ENCODE measurements around the gene PJA2.

DNA sequence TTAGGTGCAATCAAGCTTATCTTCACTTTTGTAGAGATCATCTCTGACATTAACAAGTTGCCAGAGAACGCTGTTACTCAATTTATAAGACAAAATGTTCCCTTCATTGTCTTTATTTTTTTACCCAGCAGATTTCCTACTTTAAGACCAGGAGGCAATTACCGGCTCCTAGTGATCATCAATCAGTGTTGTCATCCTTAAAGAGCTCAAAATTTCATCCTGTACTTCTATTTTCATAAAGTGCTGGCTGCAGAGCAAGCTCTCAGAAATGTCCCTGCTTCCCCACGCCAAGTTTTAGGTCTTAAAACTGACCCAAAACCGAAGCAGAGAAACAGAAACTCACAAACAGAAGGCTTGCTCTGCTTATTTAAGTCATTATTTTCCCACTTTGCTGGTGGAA, 82.9 kb downstream of the PJA2 start:
- TF ChIP-seq, protein P1, sequence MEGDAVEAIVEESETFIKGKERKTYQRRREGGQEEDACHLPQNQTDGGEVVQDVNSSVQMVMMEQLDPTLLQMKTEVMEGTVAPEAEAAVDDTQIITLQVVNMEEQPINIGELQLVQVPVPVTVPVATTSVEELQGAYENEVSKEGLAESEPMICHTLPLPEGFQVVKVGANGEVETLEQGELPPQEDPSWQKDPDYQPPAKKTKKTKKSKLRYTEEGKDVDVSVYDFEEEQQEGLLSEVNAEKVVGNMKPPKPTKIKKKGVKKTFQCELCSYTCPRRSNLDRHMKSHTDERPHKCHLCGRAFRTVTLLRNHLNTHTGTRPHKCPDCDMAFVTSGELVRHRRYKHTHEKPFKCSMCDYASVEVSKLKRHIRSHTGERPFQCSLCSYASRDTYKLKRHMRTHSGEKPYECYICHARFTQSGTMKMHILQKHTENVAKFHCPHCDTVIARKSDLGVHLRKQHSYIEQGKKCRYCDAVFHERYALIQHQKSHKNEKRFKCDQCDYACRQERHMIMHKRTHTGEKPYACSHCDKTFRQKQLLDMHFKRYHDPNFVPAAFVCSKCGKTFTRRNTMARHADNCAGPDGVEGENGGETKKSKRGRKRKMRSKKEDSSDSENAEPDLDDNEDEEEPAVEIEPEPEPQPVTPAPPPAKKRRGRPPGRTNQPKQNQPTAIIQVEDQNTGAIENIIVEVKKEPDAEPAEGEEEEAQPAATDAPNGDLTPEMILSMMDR (IDR thresholded peaks at IDR 0.05) = no peak
- TF ChIP-seq POLR2A (IDR thresholded peaks at IDR 0.05) (no peak), POLR2AphosphoS5 (IDR thresholded peaks at IDR 0.05) (no peak)

All from breast epithelium (tissue), 3 donors.